EH (cell line): ENCODE data around the gene NPAS3.

Experiments
- DNase-seq: peaks from one replicate; pipeline ENCODE4 v3.0.0-alpha.2; 2015; ENCODE audit warnings: low read depth

NPAS3 gene

GRCh38 chr14:33184587-33184986, 245.9 kb downstream of the NPAS3 start:
- peak; percentile 5 for DNase-seq

- no peak for DNase-seq
Observed at GRCh38 chr14:33186656-33187055, 248.0 kb downstream of the NPAS3 start.

- no peak for DNase-seq
Observed at GRCh38 chr14:33188880-33189279, 250.2 kb downstream of the NPAS3 start.

- no peak for DNase-seq
Observed at GRCh38 chr14:33191855-33192254, 253.2 kb downstream of the NPAS3 start.

GRCh38 chr14:33194551-33194950, 255.9 kb downstream of the NPAS3 start:
- no peak for DNase-seq

- no peak for DNase-seq
Observed at GRCh38 chr14:33198684-33199083, 260.0 kb downstream of the NPAS3 start.

- no peak for DNase-seq
Observed at GRCh38 chr14:33201116-33201515, 262.4 kb downstream of the NPAS3 start.

- no peak for DNase-seq
Observed at GRCh38 chr14:33206981-33207380, 268.3 kb downstream of the NPAS3 start.

GRCh38 chr14:33207467-33208017, 268.9 kb downstream of the NPAS3 start:
- no peak for DNase-seq

- DNase-seq, result peak; percentile 21
Observed at GRCh38 chr14:33210311-33210710, 271.6 kb downstream of the NPAS3 start.

- no peak for DNase-seq
Observed at GRCh38 chr14:33218026-33218425, 279.3 kb downstream of the NPAS3 start.

- DNase-seq, result no peak
Observed at GRCh38 chr14:33219957-33220356, 281.3 kb downstream of the NPAS3 start.

GRCh38 chr14:33229269-33229929, 290.7 kb downstream of the NPAS3 start:
- DNase-seq, result no peak

GRCh38 chr14:33230021-33230420, 291.3 kb downstream of the NPAS3 start:
- DNase-seq, result no peak

- DNase-seq, result no peak
Observed at GRCh38 chr14:33232031-33232430, 293.4 kb downstream of the NPAS3 start.

- DNase-seq, result no peak
Observed at GRCh38 chr14:33237115-33237740, 298.5 kb downstream of the NPAS3 start.

GRCh38 chr14:33239465-33239864, 300.8 kb downstream of the NPAS3 start:
- no peak for DNase-seq

GRCh38 chr14:33240466-33240865, 301.8 kb downstream of the NPAS3 start:
- no peak for DNase-seq

GRCh38 chr14:33241331-33241730, 302.7 kb downstream of the NPAS3 start:
- DNase-seq, result no peak

- no peak for DNase-seq
Observed at GRCh38 chr14:33249233-33249820, 310.6 kb downstream of the NPAS3 start.

GRCh38 chr14:33250963-33251362, 312.3 kb downstream of the NPAS3 start:
- no peak for DNase-seq

GRCh38 chr14:33254342-33254741, 315.7 kb downstream of the NPAS3 start:
- no peak for DNase-seq

- no peak for DNase-seq
Observed at GRCh38 chr14:33254861-33255395, 316.2 kb downstream of the NPAS3 start.
